OCI-LY7 (cell line): ENCODE results near the gene PWWP2A. TPM values are rescaled to one million over a fixed set of nuclear protein-coding genes. Genes with fewer than 3 reads are reported as not detected.
"Not testable (repeated sequence)": the region's sequence is repeated elsewhere in the genome, so short reads cannot be mapped to it uniquely, and the experiment has no call there.

Experiments used
- BruUV-seq: library from RNA; stranded (reverse); fragments of 400-500 nt; replicated peaks from 2 replicates; lab custom pipeline; 2021; lab: Mats Ljungman, UMichigan
- CTCF ChIA-PET: fragments of 300-600 bp; sonication (Branson Sonifier 250); formaldehyde crosslinking; loops from one replicate; lab custom pipeline; 2022; ENCODE audit warnings: antibody characterized with exemption; ENCODE audit not compliant: unreplicated experiment; lab: Charles Lee
- POLR2A ChIA-PET: fragments of 300-600 bp; sonication (Branson Sonifier 250); formaldehyde crosslinking; loops from one replicate; lab custom pipeline; 2022; ENCODE audit warnings: antibody characterized with exemption; lab: Charles Lee
- DNase-seq: peaks from one replicate; pipeline ENCODE4 v3.0.0-alpha.2; 2015; ENCODE audit warnings: low spot score
- H2AFZ ChIP-seq: fragments of 200-600 bp; sonication (generic), shearing (Covaris generic); 2 replicates; pipeline ENCODE4 v1.6.1; 2014; ENCODE audit warnings: mild to moderate bottlenecking, antibody characterized with exemption, low read length, moderate library complexity
- H3K27ac ChIP-seq: fragments of 200-600 bp; sonication (generic); 2 replicates; pipeline ENCODE4 v1.5.1; 2014; ENCODE audit warnings: mixed run types, low read depth, mild to moderate bottlenecking, moderate library complexity, low read length, inconsistent platforms; ENCODE audit not compliant: poor library complexity, severe bottlenecking
- H3K36me3 ChIP-seq: fragments of 200-600 bp; sonication (generic); 2 replicates; pipeline ENCODE4 v1.6.1; 2014; ENCODE audit warnings: mild to moderate bottlenecking, antibody characterized with exemption, low read length, moderate library complexity, mixed read lengths; ENCODE audit not compliant: insufficient read depth
- H3K4me1 ChIP-seq: fragments of 200-600 bp; sonication (generic); 2 replicates; pipeline ENCODE4 v1.5.1; 2014; ENCODE audit warnings: mild to moderate bottlenecking, low read length; ENCODE audit not compliant: insufficient read depth, poor library complexity, severe bottlenecking
- H3K4me2 ChIP-seq: fragments of 200-600 bp; sonication (generic); 2 replicates; pipeline ENCODE4 v1.6.1; 2014; ENCODE audit warnings: mild to moderate bottlenecking, low read length
- H3K4me3 ChIP-seq: fragments of 200-600 bp; sonication (generic); 2 replicates; pipeline ENCODE4 v1.5.1; 2014; ENCODE audit warnings: mild to moderate bottlenecking, low read depth, low read length; ENCODE audit not compliant: poor library complexity, severe bottlenecking
- H3K79me2 ChIP-seq: fragments of 200-600 bp; sonication (generic); 2 replicates; pipeline ENCODE4 v1.6.1; 2016; ENCODE audit warnings: low read depth, mild to moderate bottlenecking, low read length, moderate library complexity, mixed read lengths; ENCODE audit not compliant: insufficient read depth
- H3K9me2 ChIP-seq: fragments of 200-600 bp; sonication (generic); 2 replicates; pipeline ENCODE4 v1.6.1; 2016; ENCODE audit warnings: mild to moderate bottlenecking, low read length, mixed read lengths; ENCODE audit not compliant: insufficient read depth
- H3K9me3 ChIP-seq: fragments of 200-600 bp; sonication (generic); 2 replicates; pipeline ENCODE4 v1.6.1; 2014; ENCODE audit warnings: mild to moderate bottlenecking, mixed run types, low read length, mixed read lengths
- H4K20me1 ChIP-seq: fragments of 200-600 bp; sonication (generic); 2 replicates; pipeline ENCODE4 v1.6.1; 2014; ENCODE audit warnings: mild to moderate bottlenecking, antibody characterized with exemption, low read length, moderate library complexity, mixed read lengths; ENCODE audit not compliant: insufficient read depth
- CTCF ChIP-seq: fragments of 200-600 bp; sonication (generic); conservative IDR thresholded peaks from 2 replicates; pipeline ENCODE4 v1.5.1; 2014; ENCODE audit warnings: mild to moderate bottlenecking, antibody characterized with exemption, low read length, moderate library complexity, mixed read lengths
- EZH2phosphoT487 ChIP-seq: fragments of 200-600 bp; sonication (generic); IDR thresholded peaks from 2 replicates; pipeline ENCODE4 v1.6.1; 2018; ENCODE audit warnings: low read depth, borderline replicate concordance, mild to moderate bottlenecking, mixed run types, antibody characterized with exemption, low read length, moderate library complexity, mixed read lengths
- intact Hi-C: fragments of 100-400 bp; cut with micrococcal nuclease; formaldehyde crosslinking; loops from one replicate; pipeline ENCODE4 v1.10.0; 2022; ENCODE audit not compliant: unreplicated experiment
- total RNA-seq, 2 experiments: library from RNA; depleted of rRNA in 1 of 2; stranded (reverse); fragments of >200 nt in 1 of 2; shearing (Covaris generic) in 1 of 2; gene quantifications; 2 replicates each; pipeline ENCODE4 v1.2.3, GENCODE V29; 2014 to 2022

Gene PWWP2A
- total RNA-seq, 2 experiments from 2014 or later, result 28.3 to 28.4 TPM

- CTCF ChIA-PET, result interaction anchor here (0.8 kb wide), 1 partner anchor 799 kb away, joined by 3 read pairs; no protein-coding TSS in a partner anchor
- H3K4me1 ChIP-seq, result peaks cover 10% of the 10 kb centered on the region
- POLR2A ChIA-PET, result interaction anchor here (0.5 to 1.7 kb wide), 4 partner anchors 8 to 326 kb away, joined by 4 to 7 read pairs (median 5); no protein-coding TSS in a partner anchor
- no peaks in the 10 kb centered on the region for H3K9me2 ChIP-seq
- H4K20me1 ChIP-seq, result no peaks in the 10 kb centered on the region
- intact Hi-C loops, result no loop called here
- H3K36me3 ChIP-seq, result peaks cover 6% of the 10 kb centered on the region; the same call in 1 of the 2 replicates
- no peaks in the 10 kb centered on the region for H3K79me2 ChIP-seq
- TF ChIP-seq CTCF (no peak), EZH2phosphoT487 (no peak)
- no peak overlapping the region for H3K27ac ChIP-seq
- no peak overlapping the region for H3K4me3 ChIP-seq
- no peak overlapping the region for H2AFZ ChIP-seq
- H3K4me2 ChIP-seq, result no peak overlapping the region
- DNase-seq, result no peak
- no TSS peak for BruUV-seq
- no peaks in the 10 kb centered on the region for H3K9me3 ChIP-seq
These were observed 47.3 kb downstream of the PWWP2A start for GRCh38 chr5:160071916-160072315.

- intact Hi-C loops, result no loop called here
- Histone ChIP-seq H3K4me2 (no peak overlapping the region), H3K36me3 (peaks cover 9% of the 10 kb centered on the region; the same call in 1 of the 2 replicates), H3K9me3 (no peaks in the 10 kb centered on the region), H3K9me2 (no peaks in the 10 kb centered on the region), H3K27ac (no peak overlapping the region), H3K79me2 (no peaks in the 10 kb centered on the region), H3K4me1 (peaks cover 10% of the 10 kb centered on the region), H3K4me3 (no peak overlapping the region), H4K20me1 (no peaks in the 10 kb centered on the region), H2AFZ (no peak overlapping the region)
- TF ChIP-seq EZH2phosphoT487, result no peak
- TF ChIP-seq CTCF, result no peak
- DNase-seq, result peak; percentile 4
- ChIA-PET CTCF (interaction anchor here (0.8 kb wide), 1 partner anchor 798 kb away, joined by 3 read pairs; no protein-coding TSS in a partner anchor), POLR2A (interaction anchor here (0.7 to 1.7 kb wide), 2 partner anchors 15 to 326 kb away, joined by 4 to 7 read pairs; no protein-coding TSS in a partner anchor)
- BruUV-seq, result no TSS peak
These were observed 47.7 kb downstream of the PWWP2A start for GRCh38 chr5:160071516-160071915.

GRCh38 chr5:160069120-160069519 is 50.1 kb downstream of the PWWP2A start:
- POLR2A ChIA-PET, result interaction anchor here (0.6 to 0.7 kb wide), 2 partner anchors 12 to 61 kb away, joined by 3 to 4 read pairs; no protein-coding TSS in a partner anchor
- DNase-seq, H3K79me2 ChIP-seq, H3K27ac ChIP-seq, H3K9me3 ChIP-seq, H3K4me1 ChIP-seq, intact Hi-C loops, H3K4me2 ChIP-seq, H3K9me2 ChIP-seq, H4K20me1 ChIP-seq, H3K4me3 ChIP-seq, H2AFZ ChIP-seq, CTCF ChIA-PET, BruUV-seq: not testable (repeated sequence)
- H3K36me3 ChIP-seq, result peaks cover 28% of the 10 kb centered on the region
